ENCODE data around the gene TM7SF2. TPM values are rescaled to one million over a fixed set of nuclear protein-coding genes. Genes with fewer than 3 reads are reported as not detected.

TM7SF2 gene
- total and polyA plus RNA-seq, 2 of the 13 experiments (the other 11 are each of a cell fraction or from before 2014, with no cell fraction given) = 56.0 to 66.9 TPM

GRCh38 chr11:65066805-65067291 is 44.8 kb upstream of the TM7SF2 start (continued):
- TF ChIP-seq ATF4 (CRISPR knock-in tag; IDR thresholded peaks at IDR 0.05) (no peak), PHF8 (CRISPR knock-in tag; IDR thresholded peaks at IDR 0.05) (no peak), ARNT2 (CRISPR knock-in tag; IDR thresholded peaks at IDR 0.05; ENCODE audit: low read depth) (no peak), KLF16 (CRISPR knock-in tag; IDR thresholded peaks at IDR 0.05) (no peak), RARG (CRISPR knock-in tag; IDR thresholded peaks at IDR 0.05; ENCODE audit: low read depth) (no peak), YEATS2 (CRISPR knock-in tag; IDR thresholded peaks at IDR 0.05; ENCODE audit: borderline replicate concordance) (no peak), ZBTB4 (CRISPR knock-in tag; IDR thresholded peaks at IDR 0.05; ENCODE audit: borderline replicate concordance) (no peak), NCOR1 (IDR thresholded peaks at IDR 0.05; ENCODE audit: borderline replicate concordance, low read length) (no peak), ZNF850 (CRISPR knock-in tag; conservative IDR thresholded peaks at IDR 0.05) (no peak), ZNF350 (CRISPR knock-in tag; IDR thresholded peaks at IDR 0.05; ENCODE audit: borderline replicate concordance, low read depth) (no peak), POLR2A (IDR thresholded peaks at IDR 0.05; ENCODE audit: insufficient read depth in 1 of 2, low read depth in 2 of 2, low read length in 2 of 2) (0 out of 4 replicates have a peak, but pooled peaks of 1 of the 2 experiments have one; percentile 7), CHCHD3 (CRISPR knock-in tag; IDR thresholded peaks at IDR 0.05) (no peak), MEF2D (CRISPR knock-in tag; IDR thresholded peaks at IDR 0.05) (no peak), HDAC1 (CRISPR knock-in tag; IDR thresholded peaks at IDR 0.05) (peak; percentile 12; the same call in 1 of the 2 replicates), MEIS1 (CRISPR knock-in tag; IDR thresholded peaks at IDR 0.05; ENCODE audit: borderline replicate concordance) (no peak), ZNF256 (CRISPR knock-in tag; conservative IDR thresholded peaks at IDR 0.05) (no peak), GATAD1 (CRISPR knock-in tag; IDR thresholded peaks at IDR 0.05) (no peak), RAD21 (CRISPR knock-in tag; IDR thresholded peaks at IDR 0.05) (no peak), MIER3 (CRISPR knock-in tag; IDR thresholded peaks at IDR 0.05; ENCODE audit: borderline replicate concordance) (no peak), NFYC (CRISPR knock-in tag; IDR thresholded peaks at IDR 0.05) (no peak), SOX13 (IDR thresholded peaks at IDR 0.05) (no peak), SOX13 (CRISPR knock-in tag; conservative IDR thresholded peaks at IDR 0.05 in 1 of 2, IDR thresholded peaks at IDR 0.05 in 1 of 2) (no peak), PITX1 (CRISPR knock-in tag; IDR thresholded peaks at IDR 0.05) (peak; percentile 41; the same call in 1 of the 2 replicates), NR2F2 (IDR thresholded peaks at IDR 0.05; ENCODE audit: borderline replicate concordance, low read depth) (no peak), HNRNPL (IDR thresholded peaks at IDR 0.05; ENCODE audit: low read depth, low read length) (no peak), SNAI1 (CRISPR knock-in tag; IDR thresholded peaks at IDR 0.05; ENCODE audit: borderline replicate concordance) (no peak)

Measured in HepG2 (cell line).